Nephron (organoid): ENCODE measurements around the gene WASL.

Experiments
- H3K27ac Mint-ChIP-seq, 3 experiments: 2 replicates each; pipeline ENCODE4 v1.8.0; 2020; ENCODE audit warnings: mixed read lengths in 3 of 3, mild to moderate bottlenecking in 2 of 3, moderate library complexity in 1 of 3
- H3K27me3 Mint-ChIP-seq: 2 replicates; pipeline ENCODE4 v1.8.0; 2021; ENCODE audit warnings: low read depth, mild to moderate bottlenecking, moderate library complexity, mixed read lengths
- H3K36me3 Mint-ChIP-seq: 2 replicates; pipeline ENCODE4 v1.8.0; 2020; ENCODE audit warnings: low read depth, mixed read lengths
- H3K4me1 Mint-ChIP-seq: 2 replicates; pipeline ENCODE4 v1.8.0; 2020; ENCODE audit warnings: mixed read lengths
- H3K4me3 Mint-ChIP-seq, 3 experiments: 2 replicates each; pipeline ENCODE4 v1.8.0; 2020; ENCODE audit warnings: mild to moderate bottlenecking in 3 of 3, mixed read lengths in 3 of 3, moderate library complexity in 2 of 3
- H3K9me3 Mint-ChIP-seq: 2 replicates; pipeline ENCODE4 v1.8.0; 2020; ENCODE audit warnings: mixed read lengths
- CTCF ChIP-seq, 3 experiments: fragments of 200-600 bp; sonication (generic); IDR thresholded peaks; one replicate each; pipeline ENCODE4 v1.5.0; 2021; ENCODE audit warnings: antibody characterized with exemption in 3 of 3; ENCODE audit not compliant: unreplicated experiment in 3 of 3

WASL gene

GRCh38 chr7:123660514-123661354 is 88.1 kb downstream of the WASL start:
- TF ChIP-seq CTCF (IDR thresholded peaks at IDR 0.05; ENCODE audit: unreplicated experiment in 3 of 3) = no peak
- Mint-ChIP-seq H3K27me3 (peaks cover 6% of the 10 kb centered on the region), H3K36me3 (no peaks in the 10 kb centered on the region), H3K27ac (no peak overlapping the region), H3K4me1 (peaks cover 15% of the 10 kb centered on the region), H3K4me3 (no peak overlapping the region), H3K9me3 (peaks cover 3% of the 10 kb centered on the region)

GRCh38 chr7:123658023-123658422 is 90.8 kb downstream of the WASL start:
- H3K27ac Mint-ChIP-seq = no peak overlapping the region
- peak overlapping the region in 1 of 3 experiments; percentile 50 for H3K4me3 Mint-ChIP-seq
- H3K9me3 Mint-ChIP-seq = peaks cover 3% of the 10 kb centered on the region
- H3K4me1 Mint-ChIP-seq = peaks cover 10% of the 10 kb centered on the region
- peaks cover 8% of the 10 kb centered on the region for H3K27me3 Mint-ChIP-seq
- no peaks in the 10 kb centered on the region for H3K36me3 Mint-ChIP-seq
- no peak for TF ChIP-seq CTCF (IDR thresholded peaks at IDR 0.05; ENCODE audit: unreplicated experiment in 3 of 3)

GRCh38 chr7:123657304-123657685 is 91.5 kb downstream of the WASL start:
- Mint-ChIP-seq H3K27ac (no peak overlapping the region), H3K27me3 (peaks cover 8% of the 10 kb centered on the region), H3K4me3 (peak overlapping the region in 1 of 3 experiments; percentile 74), H3K4me1 (peaks cover 10% of the 10 kb centered on the region), H3K36me3 (no peaks in the 10 kb centered on the region), H3K9me3 (peaks cover 3% of the 10 kb centered on the region)
- TF ChIP-seq CTCF (IDR thresholded peaks at IDR 0.05; ENCODE audit: unreplicated experiment in 3 of 3) = no peak

- H3K4me1 Mint-ChIP-seq = peaks cover 10% of the 10 kb centered on the region
- H3K9me3 Mint-ChIP-seq = peaks cover 1% of the 10 kb centered on the region
- no peak for TF ChIP-seq CTCF (IDR thresholded peaks at IDR 0.05; ENCODE audit: unreplicated experiment in 3 of 3)
- H3K27ac Mint-ChIP-seq = no peak overlapping the region
- no peaks in the 10 kb centered on the region for H3K36me3 Mint-ChIP-seq
- H3K27me3 Mint-ChIP-seq = peaks cover 8% of the 10 kb centered on the region
- peak overlapping the region in 1 of 3 experiments; percentile 74 for H3K4me3 Mint-ChIP-seq
Observed at GRCh38 chr7:123656544-123657303, 92.1 kb downstream of the WASL start.

DNA sequence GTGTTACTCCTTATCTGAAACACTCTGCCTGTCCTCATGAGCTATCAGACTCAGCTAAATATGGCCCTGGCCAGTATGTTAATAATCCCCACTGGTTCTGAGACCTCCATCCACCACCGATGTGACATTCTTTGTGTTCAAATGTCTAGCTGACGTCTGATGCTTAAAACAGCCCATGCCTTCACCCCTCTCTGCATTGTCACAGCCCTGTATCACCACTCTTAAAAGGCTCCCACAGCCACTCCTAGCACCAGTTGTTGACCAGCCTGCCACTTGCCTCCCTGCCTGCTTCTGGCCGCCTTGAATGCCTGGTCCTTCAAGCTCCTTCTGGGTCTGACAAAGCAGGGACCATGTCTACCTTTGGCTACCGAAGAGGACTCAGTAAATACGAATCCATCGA is 93.2 kb downstream of the WASL start, which contains the start of gene LMOD2:
Gene LMOD2 (plus strand): TSS at position 253 of the 400 bp plus-strand sequence. CDS start 98 bp downstream, at position 351.
- Mint-ChIP-seq H3K36me3 (no peaks in the 10 kb centered on the region), H3K4me3 (peak within 1 kb of the TSS in 2 of 3 experiments; percentile 26 to 84), H3K4me1 (peaks cover 10% of the 10 kb centered on the region), H3K27me3 (peaks cover 8% of the 10 kb centered on the region), H3K9me3 (no peaks in the 10 kb centered on the region), H3K27ac (no peak within 1 kb of the TSS)
- no peak for TF ChIP-seq CTCF (IDR thresholded peaks at IDR 0.05; ENCODE audit: unreplicated experiment in 3 of 3)
